ENCODE results near the gene NRIP2.
A peak's percentile ranks its signal among the peaks of the same experiment; 100 is the strongest.

The NRIP2 gene

DNA sequence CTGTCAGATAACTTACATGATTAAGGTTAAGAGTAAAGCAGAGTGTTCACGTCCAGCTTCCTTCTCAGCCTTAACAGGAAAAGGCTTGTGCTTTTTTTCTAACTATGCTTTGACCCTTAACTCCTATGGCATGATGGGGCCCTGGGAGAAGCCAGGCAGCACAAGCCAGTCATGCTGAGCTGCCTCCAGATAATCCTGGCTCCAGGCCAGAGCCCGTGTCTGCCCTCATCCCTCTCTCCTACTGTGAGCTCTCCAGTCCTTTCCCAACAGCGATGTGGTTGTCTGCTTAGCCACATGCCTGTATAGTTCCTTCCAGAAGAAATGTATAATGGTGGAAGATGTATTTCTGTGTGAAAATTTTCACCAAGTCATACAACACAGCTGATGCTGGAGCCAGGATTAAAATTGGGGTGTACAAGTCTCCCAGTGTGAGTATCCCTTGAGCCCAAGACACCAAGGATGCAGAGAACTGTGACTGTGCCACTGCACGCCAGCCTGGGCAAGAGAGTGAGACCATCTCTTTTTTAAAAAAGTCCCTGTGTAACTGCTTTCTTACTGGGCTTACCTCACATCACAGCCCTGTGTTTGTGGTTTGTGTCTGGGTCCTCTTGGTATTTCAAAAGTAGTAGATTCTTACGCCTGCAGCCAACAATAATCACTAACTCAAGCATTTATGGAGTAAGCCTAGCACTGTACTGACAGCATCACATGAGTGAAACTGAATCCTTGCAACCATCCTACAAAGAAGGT, 30.3 kb downstream of the NRIP2 start:
- no peak for DNase-seq

DNA sequence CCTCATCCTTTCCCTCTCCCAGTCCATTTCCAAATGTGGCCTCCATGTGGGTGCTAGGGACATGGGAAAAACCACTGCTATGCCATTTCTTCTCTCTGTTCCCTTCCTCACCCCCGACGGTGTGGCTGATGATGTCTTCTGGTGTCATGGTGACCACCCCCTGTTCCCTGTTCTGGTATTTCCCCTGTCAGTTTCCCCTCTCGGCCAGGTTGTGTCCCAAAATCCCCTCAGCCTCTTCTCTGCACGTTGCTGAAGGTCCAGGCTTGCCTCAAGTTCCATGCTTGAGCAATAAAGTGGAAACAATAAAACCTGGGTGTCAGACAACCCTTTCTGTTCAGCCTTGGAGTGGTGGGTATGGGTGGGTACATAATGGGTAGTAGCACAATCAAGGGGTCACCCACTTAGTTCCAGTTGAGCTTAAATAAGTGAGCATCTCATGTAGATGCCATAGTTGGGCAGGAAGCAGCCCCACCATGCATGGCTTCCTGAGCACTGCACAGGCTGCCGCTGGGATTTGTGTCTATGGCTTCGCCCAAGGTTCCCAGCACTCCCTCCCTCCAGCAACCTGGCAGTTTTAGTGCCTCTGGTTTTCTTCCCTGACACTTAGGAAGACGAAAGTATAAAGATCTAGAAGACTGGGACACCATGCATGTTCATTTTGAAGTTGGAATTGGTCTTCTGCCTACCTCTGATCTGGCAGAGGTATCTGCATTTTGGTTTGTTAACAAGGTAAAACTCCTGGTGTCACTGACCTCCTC, 31.0 kb downstream of the NRIP2 start:
- DNase-seq, result peak; percentile 13

GRCh38 chr12:2801044-2801783, 33.6 kb downstream of the NRIP2 start:
- peak; percentile 10 for DNase-seq

GRCh38 chr12:2800046-2800570, 34.7 kb downstream of the NRIP2 start:
- DNase-seq, result no peak

DNA sequence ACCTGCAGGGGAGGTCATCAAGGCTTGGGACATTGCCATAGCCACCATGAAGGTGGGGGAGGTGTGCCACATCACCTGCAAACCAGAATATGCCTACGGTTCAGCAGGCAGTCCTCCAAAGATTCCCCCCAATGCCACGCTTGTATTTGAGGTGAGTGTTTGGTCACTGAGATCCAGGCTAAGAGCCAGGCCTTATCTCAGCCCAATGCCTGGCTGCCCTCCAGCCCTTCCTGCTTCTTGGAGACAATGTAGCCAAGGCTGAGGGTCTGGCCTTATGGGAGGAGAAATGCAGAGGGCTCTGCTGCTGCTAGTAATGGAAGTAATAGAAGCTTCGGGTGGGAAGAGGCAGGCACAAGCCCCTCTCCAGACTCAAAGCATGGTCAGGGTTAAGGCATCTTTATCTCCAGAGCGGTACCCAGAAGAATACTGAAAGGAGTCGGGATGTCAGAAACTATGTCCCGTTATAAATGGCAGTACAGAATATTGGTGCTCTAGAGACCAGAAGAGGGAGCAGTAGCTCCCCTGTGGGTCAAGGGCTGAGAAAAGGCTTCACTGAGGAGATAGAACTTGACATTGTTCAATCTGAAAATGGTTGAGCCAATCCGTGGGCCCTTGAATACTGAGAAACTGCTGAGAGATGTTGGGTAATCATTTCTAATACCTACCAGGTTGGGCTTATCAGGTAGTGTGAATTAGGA, 37.0 kb downstream of the NRIP2 start:
- peak; percentile 12 for DNase-seq

- no peak for DNase-seq
Observed at GRCh38 chr12:2796187-2796666, 38.6 kb downstream of the NRIP2 start.

DNA sequence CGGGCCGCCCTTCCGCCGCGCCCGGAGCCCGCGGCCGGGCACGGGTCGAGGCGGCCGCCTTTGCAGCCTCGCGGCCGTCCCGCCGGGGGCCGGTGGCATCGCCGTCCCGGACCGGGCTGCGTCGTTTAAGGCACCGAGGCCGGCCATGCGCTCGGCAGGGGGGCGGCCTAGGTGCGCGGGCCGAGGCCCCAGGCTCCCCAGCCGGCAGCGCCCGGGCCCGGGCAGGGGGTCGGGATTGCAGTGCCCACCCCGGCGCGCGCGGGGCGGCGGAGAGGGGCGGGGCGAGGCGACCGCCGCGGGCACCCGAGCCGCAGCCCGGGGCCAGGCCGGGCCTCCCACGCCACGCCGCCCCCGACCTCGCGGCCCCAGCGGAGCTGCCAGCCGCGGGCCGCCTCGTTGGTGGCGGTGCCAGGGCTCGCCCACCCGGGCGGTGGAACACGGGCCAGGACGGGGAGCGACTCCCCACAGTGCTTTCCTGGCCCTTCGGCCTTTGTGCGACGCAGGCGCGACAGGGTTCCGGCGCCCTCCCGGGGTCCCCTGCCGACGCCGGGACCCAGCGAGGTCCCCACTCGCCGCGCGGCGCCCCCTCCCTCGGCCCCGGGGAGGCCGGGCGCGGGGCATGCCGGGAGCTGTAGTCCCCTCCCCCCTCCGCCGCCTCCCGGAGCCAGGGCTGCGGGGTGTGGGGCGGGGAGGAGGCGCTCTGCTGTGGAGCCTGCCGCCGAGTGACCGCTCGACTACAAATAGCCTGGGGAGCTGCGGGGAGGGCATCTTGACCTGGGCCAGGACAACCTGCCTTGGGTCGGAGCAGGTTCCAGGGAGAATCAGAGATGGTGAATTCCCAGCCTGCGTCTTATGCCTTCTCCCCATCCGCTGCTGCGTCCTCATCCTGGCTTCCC, 39.3 kb downstream of the NRIP2 start:
- peak; percentile 83 for DNase-seq

GRCh38 chr12:2794736-2795289, 40.0 kb downstream of the NRIP2 start, which contains the start of gene FKBP4:
Gene FKBP4, plus strand, starts transcription at chr12:2794970. Its CDS starts 170 bp downstream, at chr12:2795140.
- DNase-seq, result peak; percentile 93

DNA sequence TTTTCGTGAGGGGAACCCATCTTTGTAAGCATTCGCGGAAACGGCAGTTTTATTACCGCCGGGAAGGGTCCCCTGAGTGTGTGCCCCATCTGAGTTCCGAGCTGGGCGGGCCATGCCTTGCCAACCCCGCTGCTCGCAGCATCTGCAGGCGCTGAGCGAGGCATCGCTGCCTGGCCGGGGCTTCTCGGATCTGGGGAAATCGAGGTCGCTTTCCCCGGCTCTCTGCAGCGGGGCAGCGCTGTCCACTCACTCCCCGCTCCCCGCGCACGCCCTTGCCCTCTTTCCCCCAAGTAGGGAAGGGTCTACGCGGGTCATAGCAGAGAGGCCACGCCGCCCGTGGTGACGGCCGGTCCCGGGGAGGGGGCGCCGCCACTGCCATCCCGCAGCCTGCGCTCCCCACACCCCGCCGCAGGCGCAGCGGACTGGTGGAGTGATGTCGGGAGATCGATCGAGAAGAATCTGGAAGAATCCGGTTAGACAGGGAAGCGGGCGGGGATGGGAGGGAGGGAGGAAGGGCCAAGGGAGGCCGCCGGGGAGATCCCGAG, 40.6 kb downstream of the NRIP2 start:
- no peak for DNase-seq

GRCh38 chr12:2793561-2793960, 41.3 kb downstream of the NRIP2 start:
- DNase-seq, result peak; percentile 6

GRCh38 chr12:2792671-2793500, 41.9 kb downstream of the NRIP2 start:
- DNase-seq, result peak; percentile 7

GRCh38 chr12:2791089-2791488, 43.7 kb downstream of the NRIP2 start:
- no peak for DNase-seq

- DNase-seq, result no peak
Observed at GRCh38 chr12:2785017-2785416, 49.8 kb downstream of the NRIP2 start.

- peak; percentile 71 for DNase-seq
Observed at GRCh38 chr12:2783936-2784600, 50.8 kb downstream of the NRIP2 start.

DNA sequence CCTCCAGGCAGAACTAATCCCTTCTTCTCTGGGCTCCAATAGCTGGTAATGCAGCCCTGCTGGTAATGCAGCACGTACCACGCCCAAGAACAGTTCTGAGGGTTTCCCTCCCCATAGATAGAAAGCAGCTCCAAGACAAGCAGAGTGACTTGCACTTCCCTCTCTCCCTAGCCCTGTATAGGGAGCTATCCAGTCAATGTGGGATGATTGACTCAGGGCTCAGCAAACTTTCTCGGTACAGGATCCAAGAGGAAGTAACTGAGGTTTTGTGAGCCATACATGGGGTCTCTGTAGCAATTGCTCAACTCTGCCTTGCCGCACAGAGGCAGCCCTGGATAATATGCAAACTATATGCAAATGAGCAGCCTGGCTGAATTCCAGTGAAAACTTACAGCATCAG, 55.6 kb downstream of the NRIP2 start:
- DNase-seq, result no peak

- DNase-seq, result no peak
Observed at GRCh38 chr12:2776129-2776806, 58.6 kb downstream of the NRIP2 start.

DNA sequence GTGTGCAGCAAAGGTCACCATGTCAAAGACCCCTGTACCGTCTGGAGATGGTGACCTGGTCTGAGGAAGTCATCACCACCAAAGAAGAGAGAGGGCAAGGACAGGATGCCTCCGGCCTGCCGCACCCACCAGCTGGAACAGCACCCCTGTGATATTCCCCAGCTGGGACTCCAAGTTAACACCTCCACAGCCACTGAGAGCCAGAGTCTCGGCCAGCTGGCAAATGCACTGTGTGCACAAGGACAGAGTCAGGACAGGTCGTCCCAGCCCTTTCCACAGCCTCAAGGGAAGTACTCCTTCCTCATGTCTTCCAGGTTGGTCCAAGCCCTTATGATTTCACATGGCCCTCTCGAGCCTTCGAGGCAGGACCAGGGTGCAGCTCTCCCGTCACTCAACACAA, 59.4 kb downstream of the NRIP2 start:
- no peak for DNase-seq
